ENCODE data around the gene TSPYL6. TPM values are rescaled to one million over a fixed set of nuclear protein-coding genes. Genes with fewer than 3 reads are reported as not detected.

Gene TSPYL6
- total and polyA plus RNA-seq, 2 of the 4 experiments (the other 2 are of a cell fraction): not detected

- Histone ChIP-seq H2AK5ac (ENCODE audit: low read depth, low read length) (no peak overlapping the region), H3K4me3 (ENCODE audit: insufficient read depth, low read depth, low read length) (no peak overlapping the region), H3K4ac (ENCODE audit: low read depth, low read length) (no peak overlapping the region), H4K20me1 (ENCODE audit: insufficient read depth, low read length) (no peaks in the 10 kb centered on the region), H4K5ac (ENCODE audit: low read depth, low read length) (no peak overlapping the region), H3K9me1 (ENCODE audit: insufficient read depth, low read length) (no peaks in the 10 kb centered on the region), H2BK120ac (ENCODE audit: low read depth, low read length) (no peak overlapping the region), H4K91ac (ENCODE audit: insufficient read depth, low read depth, low read length) (no peak overlapping the region), H3K4me2 (ENCODE audit: low read depth, low read length) (no peak overlapping the region), H3K23ac (ENCODE audit: low read depth, low read length) (no peak overlapping the region), H3K18ac (ENCODE audit: low read depth, low read length) (no peak overlapping the region), H4K8ac (ENCODE audit: low read depth in 2 of 2, low read length in 2 of 2) (no peak overlapping the region), H3K79me1 (ENCODE audit: low read depth in 1 of 2, low read length in 2 of 2) (no peaks in the 10 kb centered on the region), H3K27ac (ENCODE audit: insufficient read depth, low read length) (no peak overlapping the region), H3K9ac (ENCODE audit: low read depth, low read length) (no peak overlapping the region), H2BK15ac (ENCODE audit: low read depth, low read length) (no peak overlapping the region), H2AK9ac (replicated peaks; ENCODE audit: low read depth, low read length, poor library complexity) (no peak overlapping the region), H2BK20ac (ENCODE audit: low read depth, low read length) (no peak overlapping the region; the same call in 1 of the 2 replicates), H3K36me3 (ENCODE audit: control insufficient read depth, insufficient read depth, low read length) (no peaks in the 10 kb centered on the region), H3K9me3 (ENCODE audit: control insufficient read depth, insufficient read depth, low read length) (no peaks in the 10 kb centered on the region), H3K27me3 (ENCODE audit: control insufficient read depth, insufficient read depth, low read length) (no peaks in the 10 kb centered on the region), H3K4me1 (ENCODE audit: control insufficient read depth, insufficient read depth, low read length) (no peaks in the 10 kb centered on the region), H2AFZ (replicated peaks; ENCODE audit: low read length, poor library complexity) (no peak overlapping the region), H3K56ac (ENCODE audit: extremely low read depth, insufficient read depth, low read length) (no peak overlapping the region), H2BK5ac (ENCODE audit: low read depth, low read length, poor library complexity, severe bottlenecking) (no peak overlapping the region), H3K14ac (replicated peaks; ENCODE audit: low read depth, low read length) (no peak overlapping the region; the same call in 1 of the 2 replicates)
- no TSS peak for BruUV-seq (replicated peaks)
- in situ Hi-C loops (cut with MboI; ENCODE audit: low sequenced_read_pairs) (no loop called here), dilution Hi-C loops (cut with HindIII; ENCODE audit: low sequenced_read_pairs, unreplicated experiment) (no loop called here), intact Hi-C loops (cut with micrococcal nuclease) (no loop called here)
- no CpG with 5 or more reads among the region's 3 CpGs for WGBS, 2 experiments (ENCODE audit: extremely low coverage in 2 of 2, insufficient read length in 1 of 2)
- TF ChIP-seq MXI1 (IDR thresholded peaks at IDR 0.05; ENCODE audit: borderline replicate concordance, low read depth, low read length) (no peak), RFX5 (IDR thresholded peaks at IDR 0.05; ENCODE audit: low read depth, low read length) (no peak), MAFK (IDR thresholded peaks at IDR 0.05; ENCODE audit: low read depth, low read length) (no peak), BHLHE40 (IDR thresholded peaks at IDR 0.05; ENCODE audit: low read depth, low read length) (no peak), SMC3 (IDR thresholded peaks at IDR 0.05; ENCODE audit: low read depth, low read length) (no peak), ELK1 (IDR thresholded peaks at IDR 0.05; ENCODE audit: borderline replicate concordance, low read depth, low read length) (no peak), MAZ (IDR thresholded peaks at IDR 0.05; ENCODE audit: borderline replicate concordance, low read depth, low read length) (no peak), POLR2A (IDR thresholded peaks at IDR 0.05; ENCODE audit: low read depth, low read length) (no peak), FOS (IDR thresholded peaks at IDR 0.05; ENCODE audit: low read depth, low read length) (no peak), RAD21 (IDR thresholded peaks at IDR 0.05; ENCODE audit: low read length) (no peak)
- POLR2A ChIA-PET (ENCODE audit: unreplicated experiment): no interaction called here
- ATAC-seq (ENCODE audit: low read depth) (no peak), DNase-seq (no peak)
- CTCF ChIA-PET: no interaction called here
These were observed 28.8 kb upstream of the TSPYL6 start for GRCh38 chr2:54284826-54285225.

All from IMR-90 (cell line).